ENCODE results near the gene SMURF2.
"Not testable (repeated sequence)": the region's sequence is repeated elsewhere in the genome, so short reads cannot be mapped to it uniquely, and the experiment has no call there.

The SMURF2 gene

GRCh38 chr17:64664299-64664981, 2.3 kb upstream of the SMURF2 start:
- not testable (repeated sequence) for DNase-seq (ENCODE audit: low read depth)

- DNase-seq (ENCODE audit: low read depth) = not testable (repeated sequence)
Measured at GRCh38 chr17:64663836-64664235, 1.7 kb upstream of the SMURF2 start.

- DNase-seq (ENCODE audit: low read depth) = no peak
Measured at GRCh38 chr17:64662774-64663367, 764 bp upstream of the SMURF2 start.

GRCh38 chr17:64661726-64661975, 456 bp downstream of the SMURF2 start:
- DNase-seq (ENCODE audit: low read depth) = no peak

- not testable (repeated sequence) for DNase-seq (ENCODE audit: low read depth)
Measured at GRCh38 chr17:64660978-64661725, 955 bp downstream of the SMURF2 start.

GRCh38 chr17:64660195-64660977, 1.7 kb downstream of the SMURF2 start:
- not testable (repeated sequence) for DNase-seq (ENCODE audit: low read depth)

- DNase-seq (ENCODE audit: low read depth) = no peak
Measured at GRCh38 chr17:64658931-64659330, 3.2 kb downstream of the SMURF2 start.

- no peak for DNase-seq (ENCODE audit: low read depth)
Measured at GRCh38 chr17:64657610-64658125, 4.4 kb downstream of the SMURF2 start.

GRCh38 chr17:64655704-64656103, 6.4 kb downstream of the SMURF2 start:
- no peak for DNase-seq (ENCODE audit: low read depth)

- DNase-seq (ENCODE audit: low read depth) = no peak
Measured at GRCh38 chr17:64653985-64654355, 8.1 kb downstream of the SMURF2 start.

GRCh38 chr17:64653325-64653984, 8.7 kb downstream of the SMURF2 start:
- DNase-seq (ENCODE audit: low read depth) = no peak

- no peak for DNase-seq (ENCODE audit: low read depth)
Measured at GRCh38 chr17:64651889-64652288, 10.2 kb downstream of the SMURF2 start.

- DNase-seq (ENCODE audit: low read depth) = no peak
Measured at GRCh38 chr17:64648234-64648633, 13.9 kb downstream of the SMURF2 start.

GRCh38 chr17:64647817-64648216, 14.3 kb downstream of the SMURF2 start:
- no peak for DNase-seq (ENCODE audit: low read depth)

- DNase-seq (ENCODE audit: low read depth) = no peak
Measured at GRCh38 chr17:64639516-64639915, 22.6 kb downstream of the SMURF2 start.

- DNase-seq (ENCODE audit: low read depth) = no peak
Measured at GRCh38 chr17:64638552-64639203, 23.4 kb downstream of the SMURF2 start.

GRCh38 chr17:64635647-64636305, 26.3 kb downstream of the SMURF2 start:
- peak; percentile 79 for DNase-seq (ENCODE audit: low read depth)

- DNase-seq (ENCODE audit: low read depth) = no peak
Measured at GRCh38 chr17:64634218-64634617, 27.9 kb downstream of the SMURF2 start.

GRCh38 chr17:64632606-64633005, 29.5 kb downstream of the SMURF2 start:
- no peak for DNase-seq (ENCODE audit: low read depth)

- DNase-seq (ENCODE audit: low read depth) = no peak
Measured at GRCh38 chr17:64632194-64632593, 29.9 kb downstream of the SMURF2 start.

Data from fibroblast of the conjunctiva (primary cell).